ENCODE results near the gene THOC6. TPM values are rescaled to one million over a fixed set of nuclear protein-coding genes. Genes with fewer than 3 reads are reported as not detected.

The THOC6 gene
- total RNA-seq, 2 experiments from 2014 or later, result 45.6 to 51.5 TPM

- H3K4me3 Mint-ChIP-seq, result no peak overlapping the region
- no peaks in the 10 kb centered on the region for H3K36me3 Mint-ChIP-seq
- CTCF ChIA-PET, result interaction anchor here (1.4 to 19.2 kb wide), 2 partner anchors 26 to 57 kb away, joined by 5 to 370 read pairs; partner anchors contain the start of genes HCFC1R1, THOC6 and TNFRSF12A
- no peak overlapping the region for H3K27ac Mint-ChIP-seq
- H3K27me3 Mint-ChIP-seq, result peaks cover 20% of the 10 kb centered on the region
- no peaks in the 10 kb centered on the region for H3K9me3 Mint-ChIP-seq (ENCODE audit: low read depth)
- ATAC-seq, result no peak
- DNase-seq, result no peak
- peaks cover 9% of the 10 kb centered on the region for H3K4me1 Mint-ChIP-seq
Observed at GRCh38 chr16:3001316-3001715, 22.5 kb upstream of the THOC6 start.

GRCh38 chr16:3003582-3004270 lies 20.1 kb upstream of the THOC6 start:
- Mint-ChIP-seq H3K36me3 (no peaks in the 10 kb centered on the region), H3K27ac (no peak overlapping the region)

GRCh38 chr16:3004319-3004718 lies 19.5 kb upstream of the THOC6 start:
- peak; percentile 10 for ATAC-seq
- Mint-ChIP-seq H3K4me3 (no peak overlapping the region), H3K27me3 (peaks cover 29% of the 10 kb centered on the region), H3K27ac (no peak overlapping the region), H3K36me3 (no peaks in the 10 kb centered on the region), H3K9me3 (ENCODE audit: low read depth) (no peaks in the 10 kb centered on the region), H3K4me1 (peaks cover 33% of the 10 kb centered on the region)
- no peak for DNase-seq
- CTCF ChIA-PET, result interaction anchor here (0.5 to 19.2 kb wide), 26 partner anchors 8 to 163 kb away, joined by 3 to 370 read pairs (median 4); partner anchors contain the start of genes HCFC1R1, IL32, KREMEN2 and PKMYT1

More at GRCh38 chr16:3003582-3004270, 20.1 kb upstream of the THOC6 start:
- H3K4me1 Mint-ChIP-seq, result peaks cover 31% of the 10 kb centered on the region
- CTCF ChIA-PET, result interaction anchor here (0.5 to 19.2 kb wide), 27 partner anchors 8 to 164 kb away, joined by 3 to 370 read pairs (median 4); partner anchors contain the start of genes HCFC1R1, IL32, KREMEN2 and PKMYT1
- peak; percentile 99 for ATAC-seq
- peak; percentile 99 for DNase-seq
- peak overlapping the region; percentile 45 for H3K4me3 Mint-ChIP-seq
- no peaks in the 10 kb centered on the region for H3K9me3 Mint-ChIP-seq (ENCODE audit: low read depth)
- H3K27me3 Mint-ChIP-seq, result peaks cover 33% of the 10 kb centered on the region

- H3K36me3 Mint-ChIP-seq, result no peaks in the 10 kb centered on the region
- no peak overlapping the region for H3K27ac Mint-ChIP-seq
- CTCF ChIA-PET, result interaction anchor here (1.4 to 19.2 kb wide), 6 partner anchors 10 to 125 kb away, joined by 3 to 370 read pairs (median 8); partner anchors contain the start of genes HCFC1R1, KREMEN2, THOC6 and TNFRSF12A
Observed at GRCh38 chr16:3004781-3005284, 19.0 kb upstream of the THOC6 start.

GRCh38 chr16:3007059-3007956 lies 16.5 kb upstream of the THOC6 start:
- peaks cover 36% of the 10 kb centered on the region for H3K27me3 Mint-ChIP-seq
- no peak for DNase-seq
- H3K4me1 Mint-ChIP-seq, result peaks cover 33% of the 10 kb centered on the region
- CTCF ChIA-PET, result interaction anchor here (2.4 to 19.2 kb wide), 3 partner anchors 20 to 122 kb away, joined by 10 to 370 read pairs (median 12); partner anchors contain the start of genes HCFC1R1, THOC6 and TNFRSF12A
- no peaks in the 10 kb centered on the region for H3K36me3 Mint-ChIP-seq
- no peak overlapping the region for H3K4me3 Mint-ChIP-seq
- H3K27ac Mint-ChIP-seq, result no peak overlapping the region
- ATAC-seq, result no peak
- H3K9me3 Mint-ChIP-seq (ENCODE audit: low read depth), result no peaks in the 10 kb centered on the region

More at GRCh38 chr16:3004781-3005284, 19.0 kb upstream of the THOC6 start:
- H3K27me3 Mint-ChIP-seq, result peaks cover 29% of the 10 kb centered on the region
- no peak for ATAC-seq
- H3K4me1 Mint-ChIP-seq, result peaks cover 33% of the 10 kb centered on the region
- DNase-seq, result no peak
- H3K9me3 Mint-ChIP-seq (ENCODE audit: low read depth), result no peaks in the 10 kb centered on the region
- peak overlapping the region; percentile 51 for H3K4me3 Mint-ChIP-seq

- Mint-ChIP-seq H3K9me3 (ENCODE audit: low read depth) (no peaks in the 10 kb centered on the region), H3K27me3 (peaks cover 41% of the 10 kb centered on the region), H3K27ac (peak overlapping the region; percentile 7), H3K4me1 (peaks cover 31% of the 10 kb centered on the region), H3K36me3 (no peaks in the 10 kb centered on the region), H3K4me3 (no peak overlapping the region)
- CTCF ChIA-PET, result interaction anchor here (2.4 to 19.2 kb wide), 3 partner anchors 19 to 121 kb away, joined by 10 to 370 read pairs (median 12); partner anchors contain the start of genes HCFC1R1, THOC6 and TNFRSF12A
- ATAC-seq (no peak), DNase-seq (no peak)
Observed at GRCh38 chr16:3007957-3008689, 15.7 kb upstream of the THOC6 start.

GRCh38 chr16:3008690-3009037 lies 15.2 kb upstream of the THOC6 start:
- CTCF ChIA-PET, result interaction anchor here (2.4 to 19.2 kb wide), 2 partner anchors 18 to 39 kb away, joined by 10 to 370 read pairs; partner anchors contain the start of genes HCFC1R1, THOC6 and TNFRSF12A
- peaks cover 41% of the 10 kb centered on the region for H3K27me3 Mint-ChIP-seq
- DNase-seq, result no peak
- no peak overlapping the region for H3K27ac Mint-ChIP-seq
- no peaks in the 10 kb centered on the region for H3K36me3 Mint-ChIP-seq
- H3K4me3 Mint-ChIP-seq, result no peak overlapping the region
- peaks cover 30% of the 10 kb centered on the region for H3K4me1 Mint-ChIP-seq
- H3K9me3 Mint-ChIP-seq (ENCODE audit: low read depth), result no peaks in the 10 kb centered on the region
- no peak for ATAC-seq

GRCh38 chr16:3009568-3010390 lies 14.1 kb upstream of the THOC6 start:
- Mint-ChIP-seq H3K36me3 (no peaks in the 10 kb centered on the region), H3K4me3 (no peak overlapping the region), H3K27me3 (peaks cover 45% of the 10 kb centered on the region), H3K9me3 (ENCODE audit: low read depth) (no peaks in the 10 kb centered on the region), H3K4me1 (peaks cover 26% of the 10 kb centered on the region), H3K27ac (no peak overlapping the region)
- CTCF ChIA-PET, result interaction anchor here (1.2 to 19.2 kb wide), 2 partner anchors 13 to 17 kb away, joined by 3 to 370 read pairs; partner anchors contain the start of genes HCFC1R1, THOC6 and TNFRSF12A
- ATAC-seq (no peak), DNase-seq (no peak)

- ATAC-seq (no peak), DNase-seq (no peak)
- Mint-ChIP-seq H3K27me3 (peaks cover 44% of the 10 kb centered on the region), H3K36me3 (no peaks in the 10 kb centered on the region), H3K4me1 (peaks cover 23% of the 10 kb centered on the region), H3K4me3 (no peak overlapping the region), H3K9me3 (ENCODE audit: low read depth) (no peaks in the 10 kb centered on the region), H3K27ac (no peak overlapping the region)
- CTCF ChIA-PET, result interaction anchor here (19.2 kb wide), 1 partner anchor 16 kb away, joined by 370 read pairs; the partner anchor contains the start of genes HCFC1R1, THOC6 and TNFRSF12A
Observed at GRCh38 chr16:3010510-3010909, 13.3 kb upstream of the THOC6 start.

GRCh38 chr16:3012246-3012645 lies 11.6 kb upstream of the THOC6 start:
- CTCF ChIA-PET, result interaction anchor here (1.3 to 19.2 kb wide), 2 partner anchors 8 to 15 kb away, joined by 5 to 370 read pairs; partner anchors contain the start of genes HCFC1R1, THOC6 and TNFRSF12A
- Mint-ChIP-seq H3K27me3 (peaks cover 34% of the 10 kb centered on the region), H3K4me3 (no peak overlapping the region), H3K9me3 (ENCODE audit: low read depth) (no peaks in the 10 kb centered on the region), H3K27ac (no peak overlapping the region), H3K4me1 (peaks cover 17% of the 10 kb centered on the region), H3K36me3 (no peaks in the 10 kb centered on the region)
- ATAC-seq (no peak), DNase-seq (no peak)

GRCh38 chr16:3012828-3013420 lies 10.9 kb upstream of the THOC6 start, which contains the start of gene CLDN9:
Gene CLDN9, plus strand, starts transcription at chr16:3012923. Its CDS starts 440 bp downstream, at chr16:3013363.
- Mint-ChIP-seq H3K9me3 (ENCODE audit: low read depth) (no peaks in the 10 kb centered on the region), H3K36me3 (no peaks in the 10 kb centered on the region), H3K27me3 (peaks cover 31% of the 10 kb centered on the region), H3K27ac (no peak within 1 kb of the TSS), H3K4me3 (no peak within 1 kb of the TSS), H3K4me1 (peaks cover 10% of the 10 kb centered on the region)
- ATAC-seq (no peak), DNase-seq (no peak)
- CTCF ChIA-PET, result interaction anchor here (19.2 kb wide), 1 partner anchor 14 kb away, joined by 370 read pairs; the partner anchor contains the start of genes HCFC1R1, THOC6 and TNFRSF12A

All from activated CD8-positive, alpha-beta memory T cell treated with anti-CD3 and anti-CD28 coated beads, Interleukin-2, amount 10 ng/mL, durations not matched to agents 7 days and 5 days (primary cell).